GM23338 (cell line): ENCODE measurements around the gene PGRMC2. TPM values are rescaled to one million over a fixed set of nuclear protein-coding genes. Genes with fewer than 3 reads are reported as not detected.

Experiments used
- ATAC-seq: fragments of 200-7000 bp; cut with Tn5 transposase; 3 replicates; pipeline ENCODE4 v1.9.1; 2020
- DNase-seq: peaks from one replicate; pipeline ENCODE4 v3.0.0-alpha.2; 2015; ENCODE audit warnings: low spot score
- H2AFZ ChIP-seq: fragments of 200-600 bp; sonication (generic); 2 replicates; pipeline ENCODE4 v1.8.0; 2016; ENCODE audit warnings: antibody characterized with exemption, mild to moderate bottlenecking, moderate library complexity
- H3F3A ChIP-seq: fragments of 200-600 bp; sonication (generic); replicated peaks from 2 replicates; pipeline ENCODE4 v1.8.0; 2017; ENCODE audit warnings: antibody characterized with exemption, mixed run types, low read depth
- H3K27ac ChIP-seq: fragments of 200-600 bp; sonication (generic); 2 replicates; pipeline ENCODE4 v1.6.1; 2016; ENCODE audit warnings: low read depth
- H3K27me3 ChIP-seq: fragments of 200-600 bp; sonication (generic); 2 replicates; pipeline ENCODE4 v1.8.0; 2016; ENCODE audit warnings: mild to moderate bottlenecking, mixed run types, moderate library complexity; ENCODE audit not compliant: insufficient read depth
- H3K36me3 ChIP-seq: fragments of 200-600 bp; sonication (generic); 2 replicates; pipeline ENCODE4 v1.8.0; 2016; ENCODE audit warnings: mild to moderate bottlenecking; ENCODE audit not compliant: insufficient read depth
- H3K4me1 ChIP-seq: fragments of 200-600 bp; sonication (generic); 2 replicates; pipeline ENCODE4 v1.8.0; 2016; ENCODE audit warnings: mild to moderate bottlenecking, moderate library complexity; ENCODE audit not compliant: insufficient read depth
- H3K4me2 ChIP-seq: fragments of 200-600 bp; sonication (generic); 2 replicates; pipeline ENCODE4 v1.7.1; 2017; ENCODE audit warnings: mixed run types
- H3K4me3 ChIP-seq: fragments of 200-600 bp; sonication (generic); 2 replicates; pipeline ENCODE4 v1.6.1; 2016; ENCODE audit warnings: mixed run types
- H3K79me2 ChIP-seq: fragments of 200-600 bp; sonication (generic); replicated peaks from 2 replicates; pipeline ENCODE4 v1.8.0; 2017; ENCODE audit warnings: mild to moderate bottlenecking; ENCODE audit not compliant: insufficient read depth
- H3K9me2 ChIP-seq: fragments of 200-600 bp; sonication (generic); 2 replicates; pipeline ENCODE4 v1.8.0; 2017; ENCODE audit not compliant: insufficient read depth
- H4K20me1 ChIP-seq: fragments of 200-600 bp; sonication (generic); replicated peaks from 2 replicates; pipeline ENCODE4 v1.8.0; 2017; ENCODE audit warnings: mild to moderate bottlenecking; ENCODE audit not compliant: insufficient read depth
- H3K27ac Mint-ChIP-seq: 2 replicates; pipeline ENCODE4 v1.8.0; 2020; ENCODE audit warnings: inconsistent platforms, mild to moderate bottlenecking, moderate library complexity, mixed read lengths
- H3K27me3 Mint-ChIP-seq: 3 replicates; pipeline ENCODE4 v1.8.0; 2022; ENCODE audit warnings: low read depth, mild to moderate bottlenecking, moderate library complexity, mixed read lengths, inconsistent platforms; ENCODE audit not compliant: insufficient read depth, poor library complexity
- H3K36me3 Mint-ChIP-seq: 3 replicates; pipeline ENCODE4 v1.8.0; 2021; ENCODE audit warnings: low read depth, mild to moderate bottlenecking, inconsistent platforms, moderate library complexity, mixed read lengths
- H3K4me1 Mint-ChIP-seq: 3 replicates; pipeline ENCODE4 v1.8.0; 2020; ENCODE audit warnings: mild to moderate bottlenecking, inconsistent platforms, mixed read lengths
- H3K4me3 Mint-ChIP-seq: 3 replicates; pipeline ENCODE4 v1.8.0; 2021; ENCODE audit warnings: moderate library complexity, mild to moderate bottlenecking, inconsistent platforms, mixed read lengths
- H3K9me3 Mint-ChIP-seq: 3 replicates; pipeline ENCODE4 v1.8.0; 2020; ENCODE audit warnings: moderate library complexity, mild to moderate bottlenecking, inconsistent platforms, mixed read lengths
- CREB1 ChIP-seq: fragments of 250-450 bp; sonication (Bioruptor Pico); IDR thresholded peaks from 2 replicates; pipeline ENCODE4 v1.5.0; 2020; ENCODE audit warnings: low read depth, mild to moderate bottlenecking, moderate library complexity
- ETS1 ChIP-seq: IDR thresholded peaks from 2 replicates; pipeline ENCODE4 v1.6.1; 2016; ENCODE audit warnings: antibody characterized with exemption
- EZH2 ChIP-seq: fragments of 200-600 bp; sonication (generic); IDR thresholded peaks from one replicate; pipeline ENCODE4 v1.8.0; 2017; ENCODE audit warnings: antibody characterized with exemption, mild to moderate bottlenecking, low read depth; ENCODE audit not compliant: unreplicated experiment
- JUNB ChIP-seq: IDR thresholded peaks from one replicate; pipeline ENCODE4 v1.6.1; 2016; ENCODE audit warnings: antibody characterized with exemption; ENCODE audit not compliant: unreplicated experiment
- POLR2AphosphoS5 ChIP-seq: IDR thresholded peaks from 2 replicates; pipeline ENCODE4 v1.6.1; 2016; ENCODE audit warnings: antibody characterized with exemption, low read depth
- STAT1 ChIP-seq: IDR thresholded peaks from one replicate; pipeline ENCODE4 v1.6.1; 2016; ENCODE audit warnings: antibody characterized with exemption; ENCODE audit not compliant: unreplicated experiment
- polyA plus RNA-seq: library from polyadenylated mRNA; unstranded; fragments of >200 nt; fragmentation: Nextera tagmentation; extraction: Ambion mirVana; gene quantifications from 2 replicates; pipeline ENCODE4 v1.2.1, GENCODE V29; 2016
- total RNA-seq: library from RNA; depleted of rRNA; stranded (reverse); fragments of >200 nt; shearing (Covaris generic); gene quantifications from 2 replicates; pipeline ENCODE4 v1.2.3, GENCODE V29; 2014
- TF ChIP-seq, protein P1 (sequence below): IDR thresholded peaks from one replicate; pipeline ENCODE4 v1.6.1; 2018; ENCODE audit warnings: antibody characterized with exemption; ENCODE audit not compliant: unreplicated experiment

The PGRMC2 gene
- total and polyA plus RNA-seq, 2 experiments from 2014 or later, result 40.2 to 61.9 TPM

- Histone ChIP-seq H3K27ac (no peak overlapping the region), H3K79me2 (no peaks in the 10 kb centered on the region), H4K20me1 (no peaks in the 10 kb centered on the region), H3K9me2 (no peaks in the 10 kb centered on the region), H3K4me3 (no peak overlapping the region), H2AFZ (no peak overlapping the region), H3K27me3 (no peaks in the 10 kb centered on the region), H3K4me2 (no peak overlapping the region), H3K36me3 (no peaks in the 10 kb centered on the region), H3K4me1 (no peaks in the 10 kb centered on the region), H3F3A (no peaks in the 10 kb centered on the region)
- no peaks in the 10 kb centered on the region for H3K9me3 Mint-ChIP-seq
- H3K4me3 Mint-ChIP-seq, result no peak overlapping the region
- TF ChIP-seq JUNB (no peak), STAT1 (no peak)
- H3K27me3 Mint-ChIP-seq, result no peaks in the 10 kb centered on the region
- DNase-seq, result no peak
- H3K36me3 Mint-ChIP-seq, result peaks cover 3% of the 10 kb centered on the region; the same call in 1 of the 3 replicates
- peaks cover 2% of the 10 kb centered on the region; the same call in 2 of the 3 replicates for H3K4me1 Mint-ChIP-seq
- no peak overlapping the region for H3K27ac Mint-ChIP-seq
- ATAC-seq, result no peak
Measured at GRCh38 chr4:128315756-128316520, 28.3 kb upstream of the PGRMC2 start.

- TF ChIP-seq EZH2 (no peak), STAT1 (no peak), ETS1 (no peak), CREB1 (no peak), POLR2AphosphoS5 (no peak), JUNB (no peak)
- TF ChIP-seq, protein P1, sequence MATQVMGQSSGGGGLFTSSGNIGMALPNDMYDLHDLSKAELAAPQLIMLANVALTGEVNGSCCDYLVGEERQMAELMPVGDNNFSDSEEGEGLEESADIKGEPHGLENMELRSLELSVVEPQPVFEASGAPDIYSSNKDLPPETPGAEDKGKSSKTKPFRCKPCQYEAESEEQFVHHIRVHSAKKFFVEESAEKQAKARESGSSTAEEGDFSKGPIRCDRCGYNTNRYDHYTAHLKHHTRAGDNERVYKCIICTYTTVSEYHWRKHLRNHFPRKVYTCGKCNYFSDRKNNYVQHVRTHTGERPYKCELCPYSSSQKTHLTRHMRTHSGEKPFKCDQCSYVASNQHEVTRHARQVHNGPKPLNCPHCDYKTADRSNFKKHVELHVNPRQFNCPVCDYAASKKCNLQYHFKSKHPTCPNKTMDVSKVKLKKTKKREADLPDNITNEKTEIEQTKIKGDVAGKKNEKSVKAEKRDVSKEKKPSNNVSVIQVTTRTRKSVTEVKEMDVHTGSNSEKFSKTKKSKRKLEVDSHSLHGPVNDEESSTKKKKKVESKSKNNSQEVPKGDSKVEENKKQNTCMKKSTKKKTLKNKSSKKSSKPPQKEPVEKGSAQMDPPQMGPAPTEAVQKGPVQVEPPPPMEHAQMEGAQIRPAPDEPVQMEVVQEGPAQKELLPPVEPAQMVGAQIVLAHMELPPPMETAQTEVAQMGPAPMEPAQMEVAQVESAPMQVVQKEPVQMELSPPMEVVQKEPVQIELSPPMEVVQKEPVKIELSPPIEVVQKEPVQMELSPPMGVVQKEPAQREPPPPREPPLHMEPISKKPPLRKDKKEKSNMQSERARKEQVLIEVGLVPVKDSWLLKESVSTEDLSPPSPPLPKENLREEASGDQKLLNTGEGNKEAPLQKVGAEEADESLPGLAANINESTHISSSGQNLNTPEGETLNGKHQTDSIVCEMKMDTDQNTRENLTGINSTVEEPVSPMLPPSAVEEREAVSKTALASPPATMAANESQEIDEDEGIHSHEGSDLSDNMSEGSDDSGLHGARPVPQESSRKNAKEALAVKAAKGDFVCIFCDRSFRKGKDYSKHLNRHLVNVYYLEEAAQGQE, result no peak
- H2AFZ ChIP-seq, result no peak overlapping the region
- no peaks in the 10 kb centered on the region for H3K9me2 ChIP-seq
- Mint-ChIP-seq H3K4me3 (no peak overlapping the region), H3K27ac (no peak overlapping the region), H3K36me3 (peaks cover 3% of the 10 kb centered on the region; the same call in 1 of the 3 replicates), H3K4me1 (peaks cover 11% of the 10 kb centered on the region), H3K27me3 (no peaks in the 10 kb centered on the region), H3K9me3 (no peaks in the 10 kb centered on the region)
- no peaks in the 10 kb centered on the region for H4K20me1 ChIP-seq
- no peaks in the 10 kb centered on the region for H3K27me3 ChIP-seq
- DNase-seq, result no peak
- no peak overlapping the region for H3K4me3 ChIP-seq
- H3K79me2 ChIP-seq, result no peaks in the 10 kb centered on the region
- no peak overlapping the region for H3K27ac ChIP-seq
- H3K36me3 ChIP-seq, result no peaks in the 10 kb centered on the region
- no peaks in the 10 kb centered on the region for H3F3A ChIP-seq
- ATAC-seq, result no peak
- H3K4me1 ChIP-seq, result no peaks in the 10 kb centered on the region
- H3K4me2 ChIP-seq, result no peak overlapping the region
Measured at GRCh38 chr4:128311659-128312403, 24.2 kb upstream of the PGRMC2 start.
